Liver (tissue), 9 donors: ENCODE data around the gene PRKCD. TPM values are rescaled to one million over a fixed set of nuclear protein-coding genes. Genes with fewer than 3 reads are reported as not detected.

Source experiments
- DNase-seq: peaks from one replicate; pipeline ENCODE4 v3.0.0-alpha.2; 2017; ENCODE audit warnings: low spot score
- H3K27ac ChIP-seq, 2 donors: one replicate each; pipeline ENCODE4 v1.7.0; 2013; ENCODE audit warnings: inconsistent platforms in 2 of 2, low read length in 2 of 2, control low read depth in 1 of 2, low read depth in 1 of 2, mild to moderate bottlenecking in 1 of 2
- H3K27me3 ChIP-seq, 4 donors: one replicate each; pipeline versions ENCODE4 v1.6.1 to v1.7.0; 2013; ENCODE audit warnings: low read length in 3 of 4, inconsistent platforms in 1 of 4, mild to moderate bottlenecking in 1 of 4, moderate library complexity in 1 of 4; ENCODE audit not compliant: control insufficient read depth in 4 of 4, insufficient read depth in 4 of 4
- H3K36me3 ChIP-seq, 4 donors: one replicate each; pipeline versions ENCODE4 v1.6.1 to v1.7.0; 2013; ENCODE audit warnings: low read length in 3 of 4, mild to moderate bottlenecking in 3 of 4, low read depth in 1 of 4, moderate library complexity in 1 of 4; ENCODE audit not compliant: control insufficient read depth in 4 of 4, insufficient read depth in 3 of 4
- H3K4me1 ChIP-seq, 4 donors: one replicate each; pipeline versions ENCODE4 v1.6.1 to v1.7.0; 2013; ENCODE audit warnings: low read length in 3 of 4, mild to moderate bottlenecking in 3 of 4, moderate library complexity in 1 of 4; ENCODE audit not compliant: control insufficient read depth in 4 of 4, insufficient read depth in 4 of 4
- H3K4me3 ChIP-seq, 3 donors: one replicate each; pipeline versions ENCODE4 v1.6.1 to v1.7.0; 2013; ENCODE audit warnings: low read length in 3 of 3, control low read depth in 1 of 3, low read depth in 1 of 3, mild to moderate bottlenecking in 1 of 3
- H3K9ac ChIP-seq, 2 donors: one replicate each; pipeline ENCODE4 v1.7.0; 2013; ENCODE audit warnings: low read length in 2 of 2, mild to moderate bottlenecking in 2 of 2, moderate library complexity in 2 of 2, control low read depth in 1 of 2, low read depth in 1 of 2
- H3K9me3 ChIP-seq, 4 donors: one replicate each; pipeline versions ENCODE4 v1.6.1 to v1.7.0; 2013; ENCODE audit warnings: low read length in 3 of 4; ENCODE audit not compliant: control insufficient read depth in 4 of 4
- ATF3 ChIP-seq: IDR thresholded peaks from 2 replicates; pipeline ENCODE4 v1.6.1; 2016; ENCODE audit warnings: antibody characterized with exemption
- EGR1 ChIP-seq, 2 donors: IDR thresholded peaks; 2 replicates each; pipeline ENCODE4 v1.6.1; 2016 to 2018; ENCODE audit warnings: antibody characterized with exemption in 2 of 2, low read depth in 2 of 2
- FOXA1 ChIP-seq: IDR thresholded peaks from 2 replicates; pipeline ENCODE4 v1.6.1; 2016; ENCODE audit warnings: antibody characterized with exemption
- FOXA2 ChIP-seq: IDR thresholded peaks from 2 replicates; pipeline ENCODE4 v1.6.1; 2016; ENCODE audit warnings: antibody characterized with exemption
- GABPA ChIP-seq, 2 donors: IDR thresholded peaks in 1 of 2; conservative IDR thresholded peaks in 1 of 2; 2 replicates each; pipeline ENCODE4 v1.6.1; 2016; ENCODE audit warnings: antibody characterized with exemption in 2 of 2, mild to moderate bottlenecking in 1 of 2, moderate library complexity in 1 of 2
- HNF4G ChIP-seq: IDR thresholded peaks from 2 replicates; pipeline ENCODE4 v1.6.1; 2016; ENCODE audit warnings: antibody characterized with exemption
- JUND ChIP-seq, 2 donors: IDR thresholded peaks; 2 replicates each; pipeline ENCODE4 v1.6.1; 2016; ENCODE audit warnings: antibody characterized with exemption in 2 of 2
- REST ChIP-seq: IDR thresholded peaks from 2 replicates; pipeline ENCODE4 v1.6.1; 2016; ENCODE audit warnings: antibody characterized with exemption, mild to moderate bottlenecking
- SP1 ChIP-seq: IDR thresholded peaks from 2 replicates; pipeline ENCODE4 v1.6.1; 2018; ENCODE audit warnings: antibody characterized with exemption, mild to moderate bottlenecking
- TAF1 ChIP-seq: conservative IDR thresholded peaks from 2 replicates; pipeline ENCODE4 v1.6.1; 2016; ENCODE audit warnings: antibody characterized with exemption, mild to moderate bottlenecking
- YY1 ChIP-seq: IDR thresholded peaks from 2 replicates; pipeline ENCODE4 v1.6.1; 2016; ENCODE audit warnings: antibody characterized with exemption, mild to moderate bottlenecking
- WGBS: extraction: QIAGEN DNeasy Blood & Tissue Kit; methylation state at CpG from one replicate; pipeline ENCODE4 v1.1.7; 2013; 5-methylcytosine and 5-hydroxymethylcytosine counted together
- polyA plus RNA-seq, 2 donors: library from polyadenylated mRNA; stranded (reverse) in 1 of 2; unstranded in 1 of 2; fragments of 200-250 nt in 1 of 2; fragments of >200 nt in 1 of 2; fragmentation: Nextera tagmentation in 1 of 2; extraction: Ambion mirVana in 1 of 2; gene quantifications; one replicate each; pipeline versions ENCODE4 v1.2.1 to v1.2.3, GENCODE V29; 2013 to 2015
- total RNA-seq, 2 donors: library from RNA; depleted of rRNA; stranded (reverse); fragments of >200 nt; gene quantifications; one replicate each; pipeline ENCODE4 v1.2.3, GENCODE V29; 2014
- TF ChIP-seq, protein P1 (sequence below): IDR thresholded peaks from 2 replicates; pipeline ENCODE4 v1.6.1; 2016; ENCODE audit warnings: antibody characterized with exemption
- TF ChIP-seq, protein P2 (sequence below): IDR thresholded peaks from 2 replicates; pipeline ENCODE4 v1.6.1; 2016; ENCODE audit warnings: antibody characterized with exemption
- TF ChIP-seq, protein P3 (sequence below): fragments of 150-350 bp; IDR thresholded peaks from 2 replicates; pipeline ENCODE4 v1.5.1; 2017; ENCODE audit warnings: improper control_type of control experiment, low read depth, low read length; ENCODE audit not compliant: missing input control
- donor health status: healthy.
- donor health status: healthy.
- donor health status: healthy.
- donor health status: healthy.
- donor health status: healthy.

PRKCD gene
- total and polyA plus RNA-seq, 4 donors: 3.1 to 7.3 (median 3.4) TPM

- Histone ChIP-seq H3K36me3 (no peaks in the 10 kb centered on the region), H3K27ac (no peak overlapping the region), H3K27me3 (no peaks in the 10 kb centered on the region), H3K9me3 (no peaks in the 10 kb centered on the region), H3K4me3 (no peak overlapping the region), H3K4me1 (no peaks in the 10 kb centered on the region), H3K9ac (no peak overlapping the region)
- DNase-seq: no peak
- TF ChIP-seq GABPA (IDR thresholded peaks at IDR 0.05 in 1 of 2, conservative IDR thresholded peaks at IDR 0.05 in 1 of 2): no peak
- TF ChIP-seq, protein P1, sequence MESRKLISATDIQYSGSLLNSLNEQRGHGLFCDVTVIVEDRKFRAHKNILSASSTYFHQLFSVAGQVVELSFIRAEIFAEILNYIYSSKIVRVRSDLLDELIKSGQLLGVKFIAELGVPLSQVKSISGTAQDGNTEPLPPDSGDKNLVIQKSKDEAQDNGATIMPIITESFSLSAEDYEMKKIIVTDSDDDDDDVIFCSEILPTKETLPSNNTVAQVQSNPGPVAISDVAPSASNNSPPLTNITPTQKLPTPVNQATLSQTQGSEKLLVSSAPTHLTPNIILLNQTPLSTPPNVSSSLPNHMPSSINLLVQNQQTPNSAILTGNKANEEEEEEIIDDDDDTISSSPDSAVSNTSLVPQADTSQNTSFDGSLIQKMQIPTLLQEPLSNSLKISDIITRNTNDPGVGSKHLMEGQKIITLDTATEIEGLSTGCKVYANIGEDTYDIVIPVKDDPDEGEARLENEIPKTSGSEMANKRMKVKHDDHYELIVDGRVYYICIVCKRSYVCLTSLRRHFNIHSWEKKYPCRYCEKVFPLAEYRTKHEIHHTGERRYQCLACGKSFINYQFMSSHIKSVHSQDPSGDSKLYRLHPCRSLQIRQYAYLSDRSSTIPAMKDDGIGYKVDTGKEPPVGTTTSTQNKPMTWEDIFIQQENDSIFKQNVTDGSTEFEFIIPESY: no peak
- TF ChIP-seq, protein P2, sequence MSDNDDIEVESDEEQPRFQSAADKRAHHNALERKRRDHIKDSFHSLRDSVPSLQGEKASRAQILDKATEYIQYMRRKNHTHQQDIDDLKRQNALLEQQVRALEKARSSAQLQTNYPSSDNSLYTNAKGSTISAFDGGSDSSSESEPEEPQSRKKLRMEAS: no peak
- TF ChIP-seq, protein P3, sequence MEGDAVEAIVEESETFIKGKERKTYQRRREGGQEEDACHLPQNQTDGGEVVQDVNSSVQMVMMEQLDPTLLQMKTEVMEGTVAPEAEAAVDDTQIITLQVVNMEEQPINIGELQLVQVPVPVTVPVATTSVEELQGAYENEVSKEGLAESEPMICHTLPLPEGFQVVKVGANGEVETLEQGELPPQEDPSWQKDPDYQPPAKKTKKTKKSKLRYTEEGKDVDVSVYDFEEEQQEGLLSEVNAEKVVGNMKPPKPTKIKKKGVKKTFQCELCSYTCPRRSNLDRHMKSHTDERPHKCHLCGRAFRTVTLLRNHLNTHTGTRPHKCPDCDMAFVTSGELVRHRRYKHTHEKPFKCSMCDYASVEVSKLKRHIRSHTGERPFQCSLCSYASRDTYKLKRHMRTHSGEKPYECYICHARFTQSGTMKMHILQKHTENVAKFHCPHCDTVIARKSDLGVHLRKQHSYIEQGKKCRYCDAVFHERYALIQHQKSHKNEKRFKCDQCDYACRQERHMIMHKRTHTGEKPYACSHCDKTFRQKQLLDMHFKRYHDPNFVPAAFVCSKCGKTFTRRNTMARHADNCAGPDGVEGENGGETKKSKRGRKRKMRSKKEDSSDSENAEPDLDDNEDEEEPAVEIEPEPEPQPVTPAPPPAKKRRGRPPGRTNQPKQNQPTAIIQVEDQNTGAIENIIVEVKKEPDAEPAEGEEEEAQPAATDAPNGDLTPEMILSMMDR: no peak
- no peak for TF ChIP-seq HNF4G
- no peak for TF ChIP-seq EGR1 (IDR thresholded peaks at IDR 0.05; ENCODE audit: low read depth in 2 of 2)
- TF ChIP-seq FOXA2: no peak
- no peak for TF ChIP-seq ATF3
- no peak for TF ChIP-seq SP1
- no peak for TF ChIP-seq JUND (IDR thresholded peaks at IDR 0.05)
- WGBS: 59% methylated on average over 2 of the region's 2 CpGs
Measured at GRCh38 chr3:53215816-53216215, 54.8 kb downstream of the PRKCD start.

DNA sequence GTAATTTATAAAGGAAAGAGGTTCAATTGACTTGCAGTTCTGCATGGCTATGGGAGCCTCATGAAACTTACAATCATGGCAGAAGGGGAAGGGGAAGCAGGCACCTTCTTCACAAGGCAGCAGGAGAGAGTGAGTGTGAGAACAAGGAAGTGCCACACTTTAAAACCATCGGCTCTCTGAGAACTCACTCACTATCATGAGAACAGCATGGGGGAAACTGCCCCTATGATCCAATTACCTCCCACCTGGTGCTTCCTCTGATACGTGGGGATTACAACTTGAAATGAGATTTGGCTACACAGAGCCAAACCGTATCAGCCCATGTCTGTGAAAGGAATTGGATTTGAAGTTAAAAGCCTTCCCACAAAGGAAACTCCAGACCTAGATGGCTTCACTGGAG, 55.7 kb downstream of the PRKCD start:
- no peak overlapping the region for H3K4me3 ChIP-seq
- no peaks in the 10 kb centered on the region for H3K27me3 ChIP-seq
- H3K9me3 ChIP-seq: no peaks in the 10 kb centered on the region
- H3K4me1 ChIP-seq: no peaks in the 10 kb centered on the region
- 52% methylated on average over 3 of the region's 3 CpGs for WGBS
- no peak overlapping the region for H3K9ac ChIP-seq
- no peaks in the 10 kb centered on the region for H3K36me3 ChIP-seq
- TF ChIP-seq, protein P1: no peak
- TF ChIP-seq, protein P2: no peak
- no peak for TF ChIP-seq REST
- TF ChIP-seq YY1: no peak
- no peak for TF ChIP-seq FOXA1
- no peak for TF ChIP-seq TAF1
- no peak overlapping the region for H3K27ac ChIP-seq
- no peak for DNase-seq
